Lung (tissue), 12 donors: ENCODE measurements around the gene SLC66A3. TPM values are rescaled to one million over a fixed set of nuclear protein-coding genes. Genes with fewer than 3 reads are reported as not detected.

Experiments used
- ATAC-seq: fragments of 200-7000 bp; cut with Tn5 transposase; one replicate; pipeline ENCODE4 v1.9.1; 2020; ENCODE audit warnings: moderate number of reproducible peaks; ENCODE audit not compliant: insufficient read depth, low FRiP score
- DNase-seq, 3 donors: peaks; one replicate each; pipeline ENCODE4 v3.0.0-alpha.2; 2013 to 2017
- H3K27ac ChIP-seq, 2 donors: one replicate each; pipeline ENCODE4 v1.5.1; 2013; ENCODE audit warnings: mild to moderate bottlenecking in 2 of 2, moderate library complexity in 2 of 2, control low read depth in 1 of 2, inconsistent platforms in 1 of 2, low read depth in 1 of 2, low read length in 1 of 2
- H3K27me3 ChIP-seq, 3 donors: one replicate each; pipeline ENCODE4 v1.5.1; 2013; ENCODE audit warnings: low read length in 2 of 3; ENCODE audit not compliant: control insufficient read depth in 3 of 3, insufficient read depth in 3 of 3
- H3K36me3 ChIP-seq, 4 donors: one replicate each; pipeline ENCODE4 v1.5.1; 2013; ENCODE audit warnings: low read length in 4 of 4, mild to moderate bottlenecking in 1 of 4, moderate library complexity in 1 of 4; ENCODE audit not compliant: control insufficient read depth in 4 of 4, insufficient read depth in 4 of 4
- H3K4me1 ChIP-seq, 5 donors: one replicate each; pipeline ENCODE4 v1.5.1; 2013; ENCODE audit warnings: low read length in 5 of 5, mild to moderate bottlenecking in 2 of 5, moderate library complexity in 1 of 5; ENCODE audit not compliant: control insufficient read depth in 5 of 5, insufficient read depth in 5 of 5
- H3K4me3 ChIP-seq: one replicate; pipeline ENCODE4 v1.5.1; 2013; ENCODE audit warnings: mild to moderate bottlenecking, control low read depth, moderate library complexity
- H3K9ac ChIP-seq, 2 donors: one replicate each; pipeline ENCODE4 v1.5.1; 2013; ENCODE audit warnings: low read length in 2 of 2, control low read depth in 1 of 2; ENCODE audit not compliant: insufficient read depth in 1 of 2
- H3K9me3 ChIP-seq, 4 donors: one replicate each; pipeline ENCODE4 v1.5.1; 2013; ENCODE audit warnings: low read length in 3 of 4, mild to moderate bottlenecking in 1 of 4, moderate library complexity in 1 of 4; ENCODE audit not compliant: control insufficient read depth in 4 of 4, insufficient read depth in 3 of 4
- CTCF ChIP-seq: IDR thresholded peaks from 2 replicates; pipeline ENCODE4 v1.5.1; 2012; ENCODE audit warnings: mild to moderate bottlenecking; ENCODE audit errors: control extremely low read depth, extremely low read depth
- WGBS, 2 donors: extraction: QIAGEN DNeasy Blood & Tissue Kit; methylation state at CpG; one replicate each; pipeline ENCODE4 v1.1.7; 2013; 5-methylcytosine and 5-hydroxymethylcytosine counted together
- polyA plus RNA-seq, 2 donors: library from polyadenylated mRNA; stranded (reverse); fragments of 200-250 nt; gene quantifications; one replicate each; pipeline ENCODE4 v1.2.1, GENCODE V29; 2013
- total RNA-seq, 2 donors: library from RNA; depleted of rRNA in 1 of 2; stranded (reverse); fragments of >200 nt in 1 of 2; gene quantifications; one replicate each; pipeline ENCODE4 v1.2.1, GENCODE V29; 2014 to 2021
- donor health status: control.
- donor health status: control.
- donor health status: Bipolar disorder and iron deficiency.
- donor health status: healthy.
- donor health status: DM: yes; HTN: yes; CAD: no.

SLC66A3 gene
- total and polyA plus RNA-seq, 4 donors: 17.6 to 27.4 (median 22.3) TPM

DNA sequence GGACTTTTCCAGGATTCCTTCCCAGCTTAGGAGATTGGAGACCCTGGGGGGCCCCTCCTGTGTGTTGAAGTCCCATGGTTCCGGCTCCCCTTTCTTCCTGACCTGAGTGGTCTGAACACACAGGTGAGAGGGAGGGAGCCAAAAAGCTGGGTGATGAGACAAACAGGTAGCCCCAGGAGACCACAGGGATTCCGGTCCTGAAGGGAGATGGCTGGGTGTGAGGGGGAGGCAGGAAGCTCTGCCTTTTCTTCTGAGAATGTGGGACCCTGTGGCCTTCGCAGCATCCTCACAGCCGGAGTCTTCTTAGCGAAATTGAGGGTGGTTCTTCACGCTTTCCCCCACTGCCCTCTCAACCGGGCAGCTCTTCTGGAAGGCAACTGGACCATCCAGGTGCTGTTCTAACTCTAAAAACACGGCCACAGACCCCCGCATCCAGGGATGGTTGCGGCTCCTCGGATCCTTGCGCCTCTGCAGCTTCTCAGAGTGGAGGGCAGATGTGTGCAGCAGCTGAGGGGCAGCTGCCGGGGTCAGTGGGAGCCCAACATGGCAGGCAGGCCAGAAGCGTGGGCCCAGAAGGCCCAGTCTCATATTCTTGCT lies 4.4 kb downstream of the SLC66A3 start:
- Histone ChIP-seq H3K27me3 (no peaks in the 10 kb centered on the region), H3K4me3 (no peak overlapping the region), H3K27ac (no peak overlapping the region), H3K9me3 (no peaks in the 10 kb centered on the region), H3K36me3 (peaks cover 0 to 5% (median 1%) of the 10 kb centered on the region in 4 donors), H3K9ac (no peak overlapping the region), H3K4me1 (peaks cover 0 to 10% (median 5%) of the 10 kb centered on the region in 5 donors)
- 95 to 97% methylated on average over 14 of the region's 14 CpGs for WGBS, 2 donors
- TF ChIP-seq CTCF: no peak
- no peak for ATAC-seq
- no peak for DNase-seq

DNA sequence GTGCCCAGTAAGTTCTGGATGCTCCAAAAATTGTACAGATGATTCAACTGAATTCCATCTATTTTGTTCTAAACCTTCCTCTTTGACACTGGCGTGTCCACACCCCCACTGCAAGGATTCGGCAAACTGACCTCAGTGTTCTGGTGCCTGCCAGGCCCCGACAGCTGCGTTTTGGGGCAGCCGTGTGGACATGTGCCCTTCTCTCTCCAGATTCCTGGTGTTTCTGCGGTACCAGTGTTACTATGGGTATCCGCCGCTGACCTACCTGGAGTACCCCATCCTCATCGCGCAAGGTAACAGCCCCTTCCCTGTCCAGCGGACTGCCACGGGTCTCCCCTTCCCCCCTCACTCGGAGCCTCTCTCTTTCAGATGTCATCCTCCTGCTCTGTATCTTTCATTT lies 5.0 kb downstream of the SLC66A3 start:
- DNase-seq (no peak), ATAC-seq (no peak)
- Histone ChIP-seq H3K4me1 (peaks cover 0 to 10% (median 5%) of the 10 kb centered on the region in 5 donors), H3K27ac (no peak overlapping the region), H3K27me3 (no peaks in the 10 kb centered on the region), H3K36me3 (peaks cover 0 to 5% (median 1%) of the 10 kb centered on the region in 4 donors), H3K9ac (no peak overlapping the region), H3K4me3 (no peak overlapping the region), H3K9me3 (no peaks in the 10 kb centered on the region)
- TF ChIP-seq CTCF: no peak
- 91 to 92% methylated on average over 13 of the region's 13 CpGs for WGBS, 2 donors

- peaks cover 0 to 7% (median 3%) of the 10 kb centered on the region in 5 donors for H3K4me1 ChIP-seq
- no peaks in the 10 kb centered on the region for H3K9me3 ChIP-seq
- 86 to 91% methylated on average over 15 of the region's 15 CpGs for WGBS, 2 donors
- H3K4me3 ChIP-seq: no peak overlapping the region
- H3K36me3 ChIP-seq: peaks cover 0 to 5% (median 1%) of the 10 kb centered on the region in 4 donors
- peak overlapping the region in 1 of 2 donors; percentile 31 for H3K27ac ChIP-seq
- DNase-seq (no peak), ATAC-seq (no peak)
- H3K9ac ChIP-seq: no peak overlapping the region
- no peak for TF ChIP-seq CTCF
- H3K27me3 ChIP-seq: no peaks in the 10 kb centered on the region
Observed at GRCh38 chr2:11160731-11161455, 5.6 kb downstream of the SLC66A3 start.
